HG03469 (cell line): Measurements from ENCODE around the gene GLI3.

ENCODE experiments used
- ATAC-seq: cut with Tn5 transposase; IDR thresholded peaks from one replicate; pipeline ENCODE4 v1.9.1; 2021; ENCODE audit warnings: mild to moderate bottlenecking, moderate library complexity, moderate number of reproducible peaks; ENCODE audit not compliant: unreplicated experiment

Gene GLI3

GRCh38 chr7:42090056-42090455 is 147.0 kb downstream of the GLI3 start:
- no peak for ATAC-seq

- no peak for ATAC-seq
Observed at GRCh38 chr7:42087616-42088015, 149.4 kb downstream of the GLI3 start.

DNA sequence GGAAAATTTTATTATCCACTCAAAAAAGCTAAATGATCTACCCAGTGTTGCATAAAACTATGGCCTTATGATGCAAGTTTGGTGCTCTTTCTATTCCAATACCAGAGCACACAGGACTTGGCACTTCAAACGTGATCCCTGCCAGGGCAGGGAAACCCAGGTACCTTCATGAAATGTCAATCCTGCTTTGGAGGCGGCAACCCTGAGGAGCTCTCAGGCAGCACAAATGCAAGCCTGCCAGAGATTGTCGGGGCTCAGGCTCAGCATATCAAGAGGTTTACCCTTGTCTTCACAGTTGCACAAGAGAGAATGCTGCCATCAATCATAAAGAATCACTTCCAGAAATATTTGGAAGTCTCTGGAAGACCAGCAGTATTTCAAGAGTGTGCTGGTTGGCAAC is 151.5 kb downstream of the GLI3 start:
- no peak for ATAC-seq

DNA sequence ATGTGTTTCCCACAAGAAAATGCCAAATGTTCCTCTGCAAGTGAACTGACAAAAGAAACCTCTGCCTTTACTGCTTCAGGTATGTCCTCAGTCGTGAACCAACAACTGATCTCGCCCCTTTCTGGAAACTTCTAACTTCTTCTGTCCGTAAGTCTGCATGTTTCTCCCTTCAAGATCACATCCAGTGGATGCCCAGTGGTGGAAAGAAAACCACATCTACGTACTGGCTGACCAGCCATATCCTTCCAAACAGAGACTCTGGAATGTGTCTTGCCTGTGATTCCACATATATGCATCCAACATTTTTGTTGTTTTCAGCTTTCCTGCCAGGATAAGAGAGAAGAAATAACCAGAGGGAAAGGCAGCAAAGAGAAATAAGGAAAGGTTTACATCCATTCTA is 152.7 kb downstream of the GLI3 start:
- ATAC-seq, result no peak

- no peak for ATAC-seq
Observed at GRCh38 chr7:42083284-42083683, 153.7 kb downstream of the GLI3 start.

DNA sequence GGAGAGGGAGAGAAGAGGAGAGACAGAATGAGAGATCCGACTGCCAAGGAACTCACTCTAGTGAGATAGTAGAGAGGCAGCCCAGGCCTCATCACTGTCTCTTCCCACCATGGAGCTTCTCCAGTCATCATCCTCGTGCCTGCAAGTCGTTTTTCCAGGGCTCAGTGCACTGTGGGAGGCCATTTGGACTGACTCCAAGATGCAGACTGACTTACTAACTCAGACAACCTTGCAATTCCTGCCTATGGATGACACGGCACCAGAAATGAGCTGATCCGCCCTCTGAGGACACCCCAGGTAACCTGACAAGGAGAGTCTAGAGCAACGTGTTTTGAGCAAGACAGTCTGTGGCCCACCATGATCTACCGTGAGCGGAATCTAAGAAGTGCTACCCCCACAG is 154.9 kb downstream of the GLI3 start:
- no peak for ATAC-seq

GRCh38 chr7:42081671-42082070 is 155.3 kb downstream of the GLI3 start:
- no peak for ATAC-seq

GRCh38 chr7:42080841-42081586 is 156.0 kb downstream of the GLI3 start:
- ATAC-seq, result no peak

DNA sequence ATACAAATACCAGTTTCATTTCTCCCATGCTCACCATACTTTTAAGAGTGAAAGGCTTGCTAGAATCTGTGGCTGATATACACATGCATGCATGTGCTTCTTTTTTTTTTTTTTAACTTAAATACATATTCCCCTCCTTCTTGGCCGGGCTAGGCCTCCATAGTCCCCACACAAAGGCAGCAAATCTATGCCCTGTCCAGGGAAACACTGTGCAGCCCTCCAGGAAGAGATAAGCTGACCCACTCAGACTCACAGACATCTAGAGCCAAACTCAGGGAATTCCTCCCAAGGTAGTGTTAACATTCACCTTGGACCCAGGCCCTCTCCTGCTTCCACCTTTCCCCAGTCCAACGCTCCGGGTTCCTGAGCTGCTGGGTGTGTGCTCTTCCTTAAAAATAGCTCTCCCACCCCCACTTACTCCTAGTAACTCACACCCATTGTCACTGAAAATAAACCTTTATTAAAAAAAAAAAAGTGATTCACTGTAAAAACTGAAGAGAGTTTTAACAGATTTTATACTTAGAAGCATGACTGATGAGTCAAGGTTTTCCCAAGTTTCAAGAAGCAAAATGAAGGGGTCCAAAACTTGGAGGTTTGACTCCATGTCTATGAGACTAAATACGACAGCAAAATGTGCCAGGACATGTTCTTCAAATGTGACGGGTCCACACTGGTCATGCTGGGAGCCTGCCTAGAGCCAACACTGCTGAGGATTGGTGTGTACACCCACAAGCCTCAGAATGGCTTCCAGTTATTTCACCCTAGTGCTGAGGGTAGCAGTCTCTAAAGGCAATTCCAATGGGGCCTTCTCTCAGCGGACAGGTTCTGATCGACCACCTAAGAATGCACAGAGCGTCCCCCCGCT is 159.5 kb downstream of the GLI3 start:
- ATAC-seq, result no peak

- ATAC-seq, result no peak
Observed at GRCh38 chr7:42076870-42077269, 160.1 kb downstream of the GLI3 start.

- ATAC-seq, result no peak
Observed at GRCh38 chr7:42075418-42075817, 161.6 kb downstream of the GLI3 start.

GRCh38 chr7:42074076-42074475 is 162.9 kb downstream of the GLI3 start:
- ATAC-seq, result no peak

- no peak for ATAC-seq
Observed at GRCh38 chr7:42071372-42072261, 165.4 kb downstream of the GLI3 start.

DNA sequence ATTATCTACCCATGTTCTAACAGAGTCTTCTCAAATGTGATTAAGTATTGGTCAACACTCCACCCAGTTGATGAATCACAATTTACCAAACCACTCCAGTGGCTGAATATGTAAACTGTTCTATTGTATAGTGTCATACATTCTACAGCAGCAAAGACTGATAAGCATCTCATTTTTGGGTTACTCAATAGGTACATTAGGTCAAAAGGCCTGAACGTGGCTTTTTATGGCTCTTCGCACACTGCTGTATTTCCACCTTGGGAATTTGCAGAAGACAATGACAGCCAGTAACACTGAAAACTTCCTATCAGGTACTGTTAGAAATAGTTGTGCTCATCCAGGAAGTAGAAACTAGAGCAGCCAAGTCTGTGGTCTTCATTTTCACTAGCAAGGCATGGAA is 166.9 kb downstream of the GLI3 start:
- ATAC-seq, result no peak

DNA sequence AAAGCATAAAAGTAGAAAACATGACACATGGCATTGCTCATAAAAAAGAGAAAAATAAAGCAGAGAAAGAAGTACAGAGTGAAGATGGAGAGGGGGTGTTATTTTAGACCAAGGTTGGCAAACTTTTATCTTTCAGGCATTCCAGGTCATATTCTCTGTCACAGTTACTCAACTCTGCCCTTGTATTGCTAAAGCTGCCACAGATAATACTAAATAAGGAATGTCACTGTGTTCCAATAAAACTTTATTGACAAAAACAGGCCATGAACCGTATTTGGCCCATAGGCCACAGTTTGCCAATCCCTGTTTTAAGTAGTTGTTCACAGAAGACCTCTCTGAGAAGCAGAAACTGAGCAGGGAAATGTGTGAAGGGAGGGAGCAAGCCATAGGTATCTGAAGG is 167.4 kb downstream of the GLI3 start:
- ATAC-seq, result no peak

DNA sequence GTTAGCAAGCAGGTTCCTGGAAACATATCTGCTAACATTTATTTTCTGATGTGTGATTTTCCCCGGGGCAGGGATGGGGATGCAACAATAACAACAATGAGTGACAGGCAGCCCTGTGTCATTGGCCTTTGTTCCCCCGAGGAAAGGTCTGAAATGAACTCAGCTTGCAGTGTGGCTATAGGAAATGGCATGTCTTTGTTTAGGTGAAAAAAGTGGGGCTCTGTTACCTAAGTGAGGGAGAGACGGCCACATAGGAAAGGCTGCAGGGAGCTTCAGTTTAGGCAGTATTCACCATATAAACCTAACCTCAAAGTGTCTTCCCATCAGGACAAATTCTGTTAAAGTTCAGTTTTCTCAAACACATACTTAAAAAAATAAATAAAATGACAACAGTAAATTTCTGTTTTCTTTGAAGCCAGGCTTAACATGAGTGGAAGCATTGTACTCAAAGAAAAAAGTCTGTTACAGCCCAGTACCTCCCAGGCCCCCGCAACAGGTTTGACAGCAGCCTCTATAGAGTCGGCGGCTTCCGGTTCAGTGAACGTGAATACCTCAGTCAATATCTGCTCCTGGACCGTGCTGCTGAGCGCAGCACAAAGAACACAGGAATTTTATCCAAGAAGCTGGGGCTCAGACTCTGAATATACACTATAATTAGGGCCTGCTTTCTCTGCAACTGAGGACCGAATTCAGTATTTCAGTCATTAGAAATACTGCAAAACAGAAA is 168.3 kb downstream of the GLI3 start:
- ATAC-seq, result no peak

GRCh38 chr7:42065942-42066341 is 171.1 kb downstream of the GLI3 start:
- ATAC-seq, result no peak

DNA sequence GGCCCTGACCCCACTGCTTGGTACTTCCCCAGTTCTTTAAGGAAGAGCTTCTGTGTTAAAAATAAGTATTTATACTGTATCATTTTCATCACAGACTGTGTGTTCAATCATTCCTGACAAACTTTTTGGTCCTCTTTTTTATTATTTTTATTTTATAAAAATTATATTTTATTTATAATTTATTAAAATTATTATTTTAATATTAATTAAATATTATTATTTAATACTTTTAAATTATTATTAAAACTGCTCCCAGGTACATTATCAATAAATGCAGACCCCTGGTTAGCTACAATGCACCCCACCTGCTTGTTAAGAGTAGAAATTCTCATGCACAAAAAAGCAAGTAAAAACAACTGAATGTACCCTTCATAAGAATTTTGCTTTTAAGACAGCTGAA is 172.0 kb downstream of the GLI3 start:
- no peak for ATAC-seq

DNA sequence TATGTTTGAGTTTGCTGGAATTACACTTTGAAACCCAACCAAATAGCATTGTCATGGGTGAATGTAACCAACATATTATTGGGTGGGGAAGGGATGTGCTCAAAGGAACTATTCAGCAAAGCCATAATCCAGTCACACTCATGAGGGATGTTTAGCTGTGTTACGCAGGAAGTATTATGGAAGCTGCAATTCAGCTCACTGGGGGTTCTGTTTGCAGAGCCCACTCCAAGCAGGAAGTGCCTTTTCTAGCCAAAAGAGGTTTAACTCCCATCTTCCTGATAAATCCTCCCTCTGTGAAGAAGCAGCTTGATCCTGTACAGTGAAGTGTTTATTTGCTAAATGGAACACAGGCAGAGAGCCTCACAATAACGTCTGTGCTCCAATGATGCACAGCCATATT is 172.5 kb downstream of the GLI3 start:
- no peak for ATAC-seq

GRCh38 chr7:42059275-42059674 is 177.7 kb downstream of the GLI3 start:
- no peak for ATAC-seq

- no peak for ATAC-seq
Observed at GRCh38 chr7:42057331-42057730, 179.7 kb downstream of the GLI3 start.
